Keratinocyte (primary cell): Measurements from ENCODE around the gene NUMBL.

Experiments used
- EZH2 ChIP-seq: IDR thresholded peaks from one replicate; pipeline ENCODE4 v1.6.1; 2012; ENCODE audit warnings: inconsistent platforms, mild to moderate bottlenecking, low read length, moderate library complexity
- TF ChIP-seq, protein P1 (sequence below), 3 experiments: IDR thresholded peaks in 1 of 3; conservative IDR thresholded peaks in 1 of 3; optimal IDR thresholded peaks in 1 of 3; 2 replicates in 2 of 3; 3 replicates in 1 of 3; pipeline versions ENCODE3 to v1.5.1; 2011; ENCODE audit warnings: low read length in 3 of 3, mild to moderate bottlenecking in 3 of 3, moderate library complexity in 2 of 3, control low read depth in 1 of 3, inconsistent platforms in 1 of 3; ENCODE audit not compliant: insufficient read depth in 2 of 3; ENCODE audit errors: extremely low read depth in 1 of 3

DNA sequence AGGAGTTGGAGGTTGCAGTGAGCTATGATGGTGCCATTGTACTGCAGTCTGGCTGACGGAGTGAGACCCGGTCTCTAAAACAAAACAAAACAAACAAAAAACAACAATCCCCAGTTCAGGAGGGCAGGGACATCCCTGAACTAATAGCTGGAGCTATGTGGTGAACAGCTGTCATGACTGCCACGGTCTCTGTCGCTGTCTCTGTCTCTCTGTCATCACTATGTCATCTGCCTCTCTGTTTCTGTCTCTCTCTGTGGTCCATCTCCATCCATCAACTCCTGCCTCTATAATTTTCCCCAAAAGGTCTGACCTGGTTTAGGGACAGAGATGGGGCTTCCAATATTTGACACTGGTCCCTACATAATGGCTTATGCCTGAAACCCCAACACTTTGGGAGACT is 33.9 kb upstream of the NUMBL start:
- TF ChIP-seq, protein P1, sequence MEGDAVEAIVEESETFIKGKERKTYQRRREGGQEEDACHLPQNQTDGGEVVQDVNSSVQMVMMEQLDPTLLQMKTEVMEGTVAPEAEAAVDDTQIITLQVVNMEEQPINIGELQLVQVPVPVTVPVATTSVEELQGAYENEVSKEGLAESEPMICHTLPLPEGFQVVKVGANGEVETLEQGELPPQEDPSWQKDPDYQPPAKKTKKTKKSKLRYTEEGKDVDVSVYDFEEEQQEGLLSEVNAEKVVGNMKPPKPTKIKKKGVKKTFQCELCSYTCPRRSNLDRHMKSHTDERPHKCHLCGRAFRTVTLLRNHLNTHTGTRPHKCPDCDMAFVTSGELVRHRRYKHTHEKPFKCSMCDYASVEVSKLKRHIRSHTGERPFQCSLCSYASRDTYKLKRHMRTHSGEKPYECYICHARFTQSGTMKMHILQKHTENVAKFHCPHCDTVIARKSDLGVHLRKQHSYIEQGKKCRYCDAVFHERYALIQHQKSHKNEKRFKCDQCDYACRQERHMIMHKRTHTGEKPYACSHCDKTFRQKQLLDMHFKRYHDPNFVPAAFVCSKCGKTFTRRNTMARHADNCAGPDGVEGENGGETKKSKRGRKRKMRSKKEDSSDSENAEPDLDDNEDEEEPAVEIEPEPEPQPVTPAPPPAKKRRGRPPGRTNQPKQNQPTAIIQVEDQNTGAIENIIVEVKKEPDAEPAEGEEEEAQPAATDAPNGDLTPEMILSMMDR (optimal IDR thresholded peaks at IDR 0.05 in 1 of 3, IDR thresholded peaks at IDR 0.05 in 1 of 3, conservative IDR thresholded peaks at IDR 0.05 in 1 of 3; ENCODE audit: extremely low read depth in 1 of 3, insufficient read depth in 2 of 3, low read length in 3 of 3), result no peak
- no peak for TF ChIP-seq EZH2
